ENCODE results near the gene APBA1. TPM values are rescaled to one million over a fixed set of nuclear protein-coding genes. Genes with fewer than 3 reads are reported as not detected.

Gene APBA1
- polyA plus RNA-seq, 1 experiment = 6.7 TPM

DNA sequence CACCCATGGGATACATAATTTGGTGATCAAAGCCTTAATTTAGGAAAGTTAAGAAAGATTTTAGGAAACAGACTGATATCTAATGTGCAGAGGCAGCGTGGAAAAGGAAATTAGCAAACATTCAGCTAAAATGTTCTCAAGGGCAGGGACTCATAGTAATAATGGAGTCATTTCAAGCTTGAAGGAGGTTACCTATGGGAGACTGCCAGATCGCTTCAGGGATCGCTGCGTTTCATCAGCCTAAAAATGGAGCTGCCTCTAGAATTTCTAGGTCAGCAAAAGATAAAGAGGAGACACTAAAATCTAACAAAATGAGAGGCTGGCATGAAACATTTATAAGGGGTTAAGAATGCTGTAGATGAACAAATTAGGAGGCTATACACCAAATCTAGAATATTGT lies 115.5 kb downstream of the APBA1 start:
- ChIA-PET CTCF (interaction anchor here (1.1 kb wide), 1 partner anchor 9 kb away, joined by 3 read pairs; no protein-coding TSS in a partner anchor), POLR2A (no interaction called here)
- DNase-seq (ENCODE audit: low read depth, low spot score) = no peak
- Histone ChIP-seq H3K27ac (ENCODE audit: low read depth, low read length) (no peak overlapping the region), H3K9me3 (ENCODE audit: control insufficient read depth, insufficient read depth, low read length) (no peaks in the 10 kb centered on the region), H3K27me3 (ENCODE audit: control insufficient read depth, insufficient read depth, low read length) (no peaks in the 10 kb centered on the region), H3K4me3 (ENCODE audit: low read depth, low read length) (no peak overlapping the region)
- TF ChIP-seq, protein P1, sequence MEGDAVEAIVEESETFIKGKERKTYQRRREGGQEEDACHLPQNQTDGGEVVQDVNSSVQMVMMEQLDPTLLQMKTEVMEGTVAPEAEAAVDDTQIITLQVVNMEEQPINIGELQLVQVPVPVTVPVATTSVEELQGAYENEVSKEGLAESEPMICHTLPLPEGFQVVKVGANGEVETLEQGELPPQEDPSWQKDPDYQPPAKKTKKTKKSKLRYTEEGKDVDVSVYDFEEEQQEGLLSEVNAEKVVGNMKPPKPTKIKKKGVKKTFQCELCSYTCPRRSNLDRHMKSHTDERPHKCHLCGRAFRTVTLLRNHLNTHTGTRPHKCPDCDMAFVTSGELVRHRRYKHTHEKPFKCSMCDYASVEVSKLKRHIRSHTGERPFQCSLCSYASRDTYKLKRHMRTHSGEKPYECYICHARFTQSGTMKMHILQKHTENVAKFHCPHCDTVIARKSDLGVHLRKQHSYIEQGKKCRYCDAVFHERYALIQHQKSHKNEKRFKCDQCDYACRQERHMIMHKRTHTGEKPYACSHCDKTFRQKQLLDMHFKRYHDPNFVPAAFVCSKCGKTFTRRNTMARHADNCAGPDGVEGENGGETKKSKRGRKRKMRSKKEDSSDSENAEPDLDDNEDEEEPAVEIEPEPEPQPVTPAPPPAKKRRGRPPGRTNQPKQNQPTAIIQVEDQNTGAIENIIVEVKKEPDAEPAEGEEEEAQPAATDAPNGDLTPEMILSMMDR (IDR thresholded peaks at IDR 0.05; ENCODE audit: low read depth, low read length) = no peak

DNA sequence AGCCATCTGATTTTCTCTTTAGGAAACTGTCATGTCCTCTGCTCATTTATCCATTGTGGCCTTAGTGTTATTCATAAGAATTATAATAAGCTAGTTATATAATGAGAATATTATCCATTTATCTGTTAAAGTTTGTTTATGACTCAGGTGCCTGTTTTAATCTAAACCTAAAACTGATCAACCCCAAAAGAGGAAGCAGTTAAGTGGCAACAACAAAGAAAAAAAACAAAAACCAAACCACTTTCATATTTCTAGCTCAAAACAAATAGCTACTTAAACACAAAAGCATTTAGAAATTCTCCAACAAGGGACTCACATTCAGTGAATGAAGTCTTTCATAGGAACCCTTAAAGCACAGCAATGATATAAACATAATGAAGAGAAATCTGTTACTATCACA lies 116.4 kb downstream of the APBA1 start:
- TF ChIP-seq, protein P1 (IDR thresholded peaks at IDR 0.05; ENCODE audit: low read depth, low read length) = no peak
- Histone ChIP-seq H3K9me3 (ENCODE audit: control insufficient read depth, insufficient read depth, low read length) (no peaks in the 10 kb centered on the region), H3K27me3 (ENCODE audit: control insufficient read depth, insufficient read depth, low read length) (no peaks in the 10 kb centered on the region), H3K27ac (ENCODE audit: low read depth, low read length) (no peak overlapping the region), H3K4me3 (ENCODE audit: low read depth, low read length) (no peak overlapping the region)
- CTCF ChIA-PET = interaction anchor here (0.7 kb wide), 1 partner anchor 229 kb away, joined by 4 read pairs; no protein-coding TSS in a partner anchor
- POLR2A ChIA-PET = no interaction called here
- DNase-seq (ENCODE audit: low read depth, low spot score) = no peak

DNA sequence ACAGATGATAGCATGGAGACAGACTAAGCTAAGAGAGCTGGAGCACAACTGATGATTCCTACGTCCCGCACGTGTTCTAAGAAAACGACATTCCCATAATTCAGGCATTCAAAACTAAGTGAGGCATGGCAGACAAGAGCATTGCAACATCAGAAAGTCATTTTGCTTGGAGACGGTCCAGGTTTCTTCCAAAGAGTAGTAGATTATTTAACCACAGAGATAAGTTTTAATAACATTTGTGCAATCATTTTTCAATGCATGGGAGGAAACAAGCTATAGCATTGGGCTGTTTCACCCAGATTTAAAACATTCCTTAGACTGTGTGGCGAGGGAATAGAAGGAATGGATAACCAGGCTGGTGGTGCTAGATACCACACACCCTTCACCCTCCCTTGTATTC lies 117.2 kb downstream of the APBA1 start:
- POLR2A ChIA-PET = interaction anchor here (0.8 kb wide), 1 partner anchor 117 kb away, joined by 7 read pairs; the partner anchor contains the start of gene APBA1
- H3K9me3 ChIP-seq (ENCODE audit: control insufficient read depth, insufficient read depth, low read length) = no peaks in the 10 kb centered on the region
- H3K27me3 ChIP-seq (ENCODE audit: control insufficient read depth, insufficient read depth, low read length) = no peaks in the 10 kb centered on the region
- TF ChIP-seq, protein P1 (IDR thresholded peaks at IDR 0.05; ENCODE audit: low read depth, low read length) = no peak
- DNase-seq (ENCODE audit: low read depth, low spot score) = peak; percentile 33
- CTCF ChIA-PET = interaction anchor here (0.7 to 1.4 kb wide), 3 partner anchors 15 to 133 kb away, joined by 3 read pairs; no protein-coding TSS in a partner anchor
- no peak overlapping the region for H3K27ac ChIP-seq (ENCODE audit: low read depth, low read length)
- H3K4me3 ChIP-seq (ENCODE audit: low read depth, low read length) = no peak overlapping the region

DNA sequence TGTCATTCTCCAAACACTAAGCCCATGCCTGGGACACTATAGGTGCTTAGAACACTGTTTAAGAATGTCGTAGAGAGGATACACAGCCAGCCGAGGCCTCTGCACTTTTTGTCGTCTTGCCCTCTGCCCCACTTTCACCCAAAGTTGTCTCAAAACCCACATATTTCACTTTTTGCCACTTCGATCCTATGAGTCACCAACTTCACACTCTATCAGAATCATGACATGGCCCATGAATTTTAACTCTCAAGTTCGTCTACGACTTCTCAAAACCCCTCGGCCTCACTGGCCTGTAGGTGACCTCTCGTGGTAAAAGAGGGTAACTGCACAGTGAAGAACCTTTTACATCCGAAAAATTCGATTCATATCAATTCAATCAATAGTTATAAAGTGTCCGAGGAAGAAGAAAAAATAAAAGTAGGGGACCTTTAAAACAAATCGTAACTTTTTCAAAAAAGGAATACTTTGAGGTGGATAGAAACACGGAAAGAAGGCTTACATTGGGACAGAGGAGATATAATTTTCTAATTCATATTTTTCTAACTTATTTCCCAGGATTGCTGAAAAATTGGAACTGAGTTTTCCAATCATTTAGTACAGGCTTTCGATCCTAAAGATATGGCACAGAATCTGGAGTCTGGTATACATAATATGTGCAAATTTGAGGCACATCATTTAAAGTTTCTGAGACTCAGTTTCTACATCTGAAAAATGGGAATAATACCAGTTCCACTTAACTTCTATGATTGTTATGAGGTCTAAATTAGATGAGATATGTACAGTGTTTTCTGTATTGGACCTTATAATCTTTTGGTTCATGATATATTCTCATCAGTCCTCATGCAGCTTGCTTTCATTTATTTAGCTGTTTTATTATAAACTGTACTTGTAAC lies 122.6 kb downstream of the APBA1 start:
- CTCF ChIA-PET = interaction anchor here (1.0 to 3.5 kb wide), 6 partner anchors 16 to 326 kb away, joined by 3 to 43 read pairs (median 4); no protein-coding TSS in a partner anchor
- no peak for DNase-seq (ENCODE audit: low read depth, low spot score)
- Histone ChIP-seq H3K4me3 (ENCODE audit: low read depth, low read length) (no peak overlapping the region), H3K9me3 (ENCODE audit: control insufficient read depth, insufficient read depth, low read length) (no peaks in the 10 kb centered on the region), H3K27me3 (ENCODE audit: control insufficient read depth, insufficient read depth, low read length) (no peaks in the 10 kb centered on the region), H3K27ac (ENCODE audit: low read depth, low read length) (no peak overlapping the region)
- POLR2A ChIA-PET = no interaction called here
- TF ChIP-seq, protein P1 (IDR thresholded peaks at IDR 0.05; ENCODE audit: low read depth, low read length) = peak; percentile 93

DNA sequence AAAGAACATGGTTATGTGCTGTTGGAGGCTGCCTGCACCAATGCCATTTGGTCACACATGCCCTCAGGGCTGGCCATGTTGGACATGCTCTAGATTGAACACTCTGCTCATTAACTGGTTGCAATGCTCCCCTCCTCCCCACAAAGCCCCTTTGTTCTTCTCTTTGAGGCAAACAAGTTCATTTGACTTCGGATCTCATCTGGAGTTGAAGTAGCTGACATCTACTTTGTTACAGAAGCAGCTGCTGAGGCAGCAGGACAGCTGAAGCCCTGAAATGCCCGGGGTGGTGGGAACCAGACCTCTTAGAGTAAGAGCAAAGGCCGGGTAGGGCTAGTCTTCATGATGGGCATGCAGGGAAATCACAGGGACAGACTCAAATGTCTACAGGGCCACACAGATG lies 123.5 kb downstream of the APBA1 start:
- DNase-seq (ENCODE audit: low read depth, low spot score) = no peak
- TF ChIP-seq, protein P1 (IDR thresholded peaks at IDR 0.05; ENCODE audit: low read depth, low read length) = no peak
- Histone ChIP-seq H3K9me3 (ENCODE audit: control insufficient read depth, insufficient read depth, low read length) (no peaks in the 10 kb centered on the region), H3K27me3 (ENCODE audit: control insufficient read depth, insufficient read depth, low read length) (no peaks in the 10 kb centered on the region), H3K27ac (ENCODE audit: low read depth, low read length) (no peak overlapping the region), H3K4me3 (ENCODE audit: low read depth, low read length) (no peak overlapping the region)
- CTCF ChIA-PET = interaction anchor here (1.0 to 3.5 kb wide), 3 partner anchors 8 to 136 kb away, joined by 3 to 43 read pairs (median 3); no protein-coding TSS in a partner anchor
- POLR2A ChIA-PET = no interaction called here

All from AG04450 (cell line).